Keratinocyte (primary cell): ENCODE data around the gene CYP1A2. TPM values are rescaled to one million over a fixed set of nuclear protein-coding genes. Genes with fewer than 3 reads are reported as not detected.

ENCODE experiments used
- DNase-seq: peaks from one replicate; pipeline ENCODE4 v3.0.0-alpha.2; 2011; ENCODE audit warnings: low read depth, missing footprints, low spot score
- FAIRE-seq: peaks from 2 replicates; lab custom pipeline; 2011; peaks lifted over from hg19 to GRCh38; lab: Jason Lieb, UNC
- H2AFZ ChIP-seq: 2 replicates; pipeline ENCODE4 v1.6.0; 2012; ENCODE audit warnings: low read length, control low read depth, inconsistent platforms; ENCODE audit not compliant: control insufficient read depth
- H3K27ac ChIP-seq: 2 replicates; pipeline ENCODE4 v1.5.1; 2011; ENCODE audit warnings: low read length; ENCODE audit not compliant: control insufficient read depth, insufficient read depth
- H3K27me3 ChIP-seq: 3 replicates; pipeline ENCODE4 v1.6.0; 2011; ENCODE audit warnings: low read length; ENCODE audit not compliant: control insufficient read depth, insufficient read depth; ENCODE audit errors: extremely low read depth
- H3K36me3 ChIP-seq, 2 experiments: 2 replicates in 1 of 2; 3 replicates in 1 of 2; pipeline ENCODE4 v1.5.1; 2011; ENCODE audit warnings: low read length in 2 of 2, mild to moderate bottlenecking in 1 of 2; ENCODE audit not compliant: control insufficient read depth in 2 of 2, insufficient read depth in 2 of 2; ENCODE audit errors: extremely low read depth in 1 of 2
- H3K4me1 ChIP-seq: 3 replicates; pipeline ENCODE4 v1.5.1; 2011; ENCODE audit warnings: low read length; ENCODE audit not compliant: control insufficient read depth, insufficient read depth; ENCODE audit errors: extremely low read depth
- H3K4me2 ChIP-seq: 3 replicates; pipeline ENCODE4 v1.6.0; 2011; ENCODE audit warnings: low read depth, low read length; ENCODE audit not compliant: control insufficient read depth, insufficient read depth; ENCODE audit errors: extremely low read depth
- H3K4me3 ChIP-seq, 3 experiments: fragments of 200-600 bp in 1 of 3; sonication (generic) in 1 of 3; 2 replicates in 2 of 3; 3 replicates in 1 of 3; pipeline ENCODE4 v1.5.1; 2011 to 2016; ENCODE audit warnings: low read length in 3 of 3, mild to moderate bottlenecking in 3 of 3, control low read depth in 2 of 3, inconsistent platforms in 1 of 3, low read depth in 1 of 3, mixed read lengths in 1 of 3, mixed run types in 1 of 3, moderate library complexity in 1 of 3; ENCODE audit not compliant: control insufficient read depth in 2 of 3, insufficient read depth in 2 of 3; ENCODE audit errors: extremely low read depth in 1 of 3
- H3K79me2 ChIP-seq: 2 replicates; pipeline ENCODE4 v1.6.0; 2012; ENCODE audit warnings: low read length; ENCODE audit not compliant: control insufficient read depth, insufficient read depth
- H3K9ac ChIP-seq: 3 replicates; pipeline ENCODE4 v1.6.0; 2011; ENCODE audit warnings: low read length; ENCODE audit not compliant: control insufficient read depth, insufficient read depth; ENCODE audit errors: extremely low read depth
- H3K9me1 ChIP-seq: 3 replicates; pipeline ENCODE4 v1.6.0; 2011; ENCODE audit warnings: low read length; ENCODE audit not compliant: control insufficient read depth, insufficient read depth; ENCODE audit errors: extremely low read depth
- H3K9me3 ChIP-seq: 2 replicates; pipeline ENCODE4 v1.5.1; 2012; ENCODE audit warnings: low read depth, low read length; ENCODE audit not compliant: control insufficient read depth
- H4K20me1 ChIP-seq: 3 replicates; pipeline ENCODE4 v1.6.0; 2011; ENCODE audit warnings: low read length; ENCODE audit not compliant: control insufficient read depth, insufficient read depth; ENCODE audit errors: extremely low read depth
- CTCF ChIP-seq, 3 experiments: IDR thresholded peaks in 1 of 3; conservative IDR thresholded peaks in 1 of 3; optimal IDR thresholded peaks in 1 of 3; 2 replicates in 2 of 3; 3 replicates in 1 of 3; pipeline versions ENCODE3 to v1.5.1; 2011; ENCODE audit warnings: low read length in 3 of 3, mild to moderate bottlenecking in 3 of 3, moderate library complexity in 2 of 3, control low read depth in 1 of 3, inconsistent platforms in 1 of 3; ENCODE audit not compliant: insufficient read depth in 2 of 3; ENCODE audit errors: extremely low read depth in 1 of 3
- EZH2 ChIP-seq: IDR thresholded peaks from one replicate; pipeline ENCODE4 v1.6.1; 2012; ENCODE audit warnings: inconsistent platforms, mild to moderate bottlenecking, low read length, moderate library complexity
- dilution Hi-C: fragments of 300-500 bp; cut with MboI; formaldehyde crosslinking; loops from one replicate; pipeline ENCODE4 v1.7.0; 2020; ENCODE audit warnings: low sequenced_read_pairs; ENCODE audit not compliant: extremely low pct_ligation_motif_present
- polyA plus RNA-seq, 5 experiments: library from polyadenylated mRNA; depleted of rRNA in 3 of 5; stranded (reverse) in 3 of 5; stranded (forward) in 1 of 5; unstranded in 1 of 5; fragments of >200 nt; gene quantifications; 1 replicate in 1 of 5; 2 replicates in 3 of 5; 3 replicates in 1 of 5; pipeline versions ENCODE4 v1.2.1 to v1.2.3, GENCODE V29; 2011 to 2012; ENCODE audit warnings: missing spikeins in 2 of 5, low read depth in 1 of 5, low replicate concordance in 1 of 5

Gene CYP1A2
- polyA plus RNA-seq, 1 donor (not counting 4 experiments of a cell fraction or from before 2014, with no cell fraction given) = 0.04 TPM

GRCh38 chr15:74776821-74777768 lies 28.4 kb downstream of the CYP1A2 start:
- dilution Hi-C loops = loop anchor here (10.0 kb wide), 1 partner anchor 132 kb away; no protein-coding TSS in a partner anchor
- Histone ChIP-seq H3K27me3 (no peaks in the 10 kb centered on the region), H4K20me1 (no peaks in the 10 kb centered on the region), H3K4me1 (peaks cover 15% of the 10 kb centered on the region), H3K27ac (no peak overlapping the region), H3K9ac (no peak overlapping the region), H2AFZ (no peak overlapping the region), H3K4me3 (no peak overlapping the region), H3K4me2 (no peak overlapping the region), H3K79me2 (no peaks in the 10 kb centered on the region), H3K36me3 (no peaks in the 10 kb centered on the region), H3K9me3 (no peaks in the 10 kb centered on the region), H3K9me1 (no peaks in the 10 kb centered on the region)
- TF ChIP-seq EZH2 (no peak), CTCF (optimal IDR thresholded peaks at IDR 0.05 in 1 of 3, IDR thresholded peaks at IDR 0.05 in 1 of 3, conservative IDR thresholded peaks at IDR 0.05 in 1 of 3; ENCODE audit: extremely low read depth in 1 of 3, insufficient read depth in 2 of 3, low read length in 3 of 3) (no peak)
- FAIRE-seq (no peak), DNase-seq (no peak)

GRCh38 chr15:74777769-74778598 lies 29.3 kb downstream of the CYP1A2 start:
- no peak for FAIRE-seq
- TF ChIP-seq EZH2 = no peak
- Histone ChIP-seq H3K27ac (no peak overlapping the region), H3K4me1 (peaks cover 16% of the 10 kb centered on the region), H3K4me2 (no peak overlapping the region), H4K20me1 (no peaks in the 10 kb centered on the region), H3K4me3 (no peak overlapping the region), H2AFZ (no peak overlapping the region), H3K9ac (no peak overlapping the region), H3K9me3 (no peaks in the 10 kb centered on the region), H3K79me2 (peaks cover 6% of the 10 kb centered on the region), H3K27me3 (no peaks in the 10 kb centered on the region), H3K36me3 (no peaks in the 10 kb centered on the region), H3K9me1 (no peaks in the 10 kb centered on the region)
- dilution Hi-C loops = loop anchor here (10.0 kb wide), 1 partner anchor 133 kb away; no protein-coding TSS in a partner anchor
- no peak for DNase-seq
